NAMALWA (cell line): ENCODE results near the gene RNF213.

ENCODE experiments used
- DNase-seq: peaks from one replicate; pipeline ENCODE4 v3.0.0-alpha.2; 2015; ENCODE audit warnings: low spot score

RNF213 gene

DNA sequence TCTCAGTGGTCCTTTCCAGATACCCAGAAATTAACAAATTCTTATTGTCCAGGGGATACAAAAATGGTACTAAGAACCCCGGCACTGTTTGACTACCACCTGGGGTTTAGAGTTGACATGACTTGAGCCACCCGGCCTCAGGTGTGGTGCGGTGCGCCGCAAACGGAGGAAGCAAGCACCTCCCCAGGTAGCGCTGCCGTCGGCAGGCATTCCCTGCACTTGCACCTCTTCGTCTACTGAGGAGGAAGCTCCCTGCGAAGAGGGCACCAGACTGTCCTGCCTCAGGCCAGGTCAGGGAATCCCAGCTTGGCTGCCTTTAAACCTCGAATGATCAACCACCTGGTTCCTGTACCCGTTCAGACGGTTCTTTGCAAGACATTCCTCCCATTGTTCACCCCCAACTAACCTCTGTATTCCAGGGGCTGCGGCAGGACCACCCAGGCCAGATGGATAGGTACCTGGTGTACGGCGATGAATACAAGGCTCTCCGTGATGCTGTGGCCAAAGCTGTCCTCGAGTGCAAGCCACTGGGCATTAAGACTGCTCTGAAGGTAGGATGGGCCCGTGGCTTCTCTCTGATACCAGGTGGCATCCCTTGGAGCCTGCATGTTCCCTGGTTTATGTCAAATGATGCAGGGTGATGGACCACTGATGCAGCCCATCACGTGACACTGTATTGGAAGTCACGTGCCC, 113.5 kb downstream of the RNF213 start:
- DNase-seq, result no peak

DNA sequence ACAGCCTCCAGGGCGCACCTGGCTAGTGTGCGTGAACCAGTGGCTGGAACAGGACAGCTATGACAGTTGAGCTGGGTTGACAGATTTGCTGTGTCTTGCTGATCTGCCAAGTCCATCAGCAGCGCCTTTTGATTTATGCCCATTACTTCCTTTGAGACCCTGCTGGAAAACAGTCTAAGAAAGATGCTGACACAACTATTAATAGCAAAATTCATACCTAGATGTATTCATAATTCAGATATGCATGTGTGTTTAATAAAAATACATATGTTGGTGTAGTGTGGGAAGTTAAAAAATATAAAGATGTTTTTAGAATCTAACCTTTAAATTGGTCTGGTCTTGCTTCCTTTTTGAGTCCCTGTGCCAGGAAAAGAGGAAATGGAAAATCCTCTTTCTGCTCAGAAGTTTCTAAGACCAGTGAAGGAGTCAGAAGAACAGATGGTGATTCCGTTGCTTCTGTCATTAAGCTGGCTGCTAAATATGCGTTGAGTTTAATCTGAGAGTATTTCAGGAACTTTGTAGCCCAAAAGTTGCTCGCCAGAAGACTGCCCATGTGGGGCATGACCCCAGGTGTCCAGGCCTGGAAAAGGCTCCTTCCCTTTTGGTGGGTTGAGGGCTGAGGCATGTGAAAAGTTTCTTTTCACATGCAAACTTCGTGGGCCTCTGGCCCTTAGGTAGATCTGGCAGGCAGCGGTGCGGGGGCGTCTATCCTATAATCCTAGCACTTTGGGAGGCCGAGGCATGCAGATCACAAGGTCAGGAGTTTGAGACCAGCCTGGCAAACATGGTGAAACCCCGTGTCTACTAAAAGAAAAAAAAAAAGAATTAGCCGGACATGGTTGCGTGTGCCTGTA, 114.3 kb downstream of the RNF213 start:
- no peak for DNase-seq

DNA sequence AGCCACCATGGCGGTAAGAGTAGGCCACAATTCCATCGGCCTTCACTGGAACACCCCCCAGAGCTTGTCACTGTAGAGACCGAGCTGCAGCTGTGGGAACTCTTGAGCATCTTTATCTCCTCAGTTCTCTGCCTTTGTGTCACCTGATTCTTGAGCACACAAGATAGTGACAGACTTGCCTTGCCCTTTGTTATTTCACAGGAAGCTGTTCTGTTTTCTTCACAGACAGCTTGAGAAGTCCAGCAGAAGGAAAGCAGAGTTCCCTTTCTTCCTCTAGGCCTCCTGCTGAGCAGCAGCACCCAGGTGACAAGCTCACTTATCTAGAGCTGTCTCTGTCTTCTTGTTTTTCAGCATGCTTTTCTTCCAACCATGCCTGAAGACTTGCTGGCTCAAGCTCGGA, 115.9 kb downstream of the RNF213 start:
- DNase-seq, result no peak

DNA sequence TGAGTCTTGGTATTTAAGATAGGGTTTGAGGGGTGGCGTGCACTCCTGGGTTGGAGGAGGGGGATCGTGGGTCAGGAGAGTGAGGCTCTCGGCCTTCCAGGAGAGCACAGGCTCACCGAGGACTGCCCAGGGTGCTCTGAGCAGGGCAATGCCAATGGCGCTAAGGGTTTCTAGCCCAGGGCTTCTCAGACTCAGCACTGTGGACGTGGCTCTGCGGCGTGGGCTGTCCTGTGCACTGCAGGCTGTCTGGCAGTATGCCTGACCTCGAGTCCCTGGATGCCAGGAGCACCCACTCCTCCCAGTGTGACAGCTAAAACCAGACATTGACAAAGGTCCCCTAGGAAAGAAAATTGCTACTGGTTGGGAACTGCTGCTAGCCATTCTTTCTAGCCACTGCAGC, 117.1 kb downstream of the RNF213 start:
- DNase-seq, result no peak

DNA sequence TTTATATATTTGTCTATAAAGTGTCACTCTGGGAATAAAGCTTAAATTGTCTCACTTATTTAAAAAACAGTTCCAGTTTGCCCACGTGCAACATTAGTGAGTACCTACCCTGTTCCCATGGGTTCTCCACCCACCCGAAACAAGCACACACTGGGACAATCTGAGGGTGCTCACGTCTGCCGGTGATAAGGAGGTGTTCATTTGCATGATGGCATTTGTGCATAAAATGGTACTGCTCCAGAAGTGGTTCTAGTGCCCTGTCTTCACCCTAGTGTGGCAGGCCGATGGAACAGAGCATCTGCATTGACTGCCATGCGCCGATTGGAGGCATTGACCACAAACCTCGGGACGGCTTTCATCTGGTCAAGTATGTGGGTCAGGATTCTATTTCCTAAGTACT, 118.7 kb downstream of the RNF213 start:
- no peak for DNase-seq

DNA sequence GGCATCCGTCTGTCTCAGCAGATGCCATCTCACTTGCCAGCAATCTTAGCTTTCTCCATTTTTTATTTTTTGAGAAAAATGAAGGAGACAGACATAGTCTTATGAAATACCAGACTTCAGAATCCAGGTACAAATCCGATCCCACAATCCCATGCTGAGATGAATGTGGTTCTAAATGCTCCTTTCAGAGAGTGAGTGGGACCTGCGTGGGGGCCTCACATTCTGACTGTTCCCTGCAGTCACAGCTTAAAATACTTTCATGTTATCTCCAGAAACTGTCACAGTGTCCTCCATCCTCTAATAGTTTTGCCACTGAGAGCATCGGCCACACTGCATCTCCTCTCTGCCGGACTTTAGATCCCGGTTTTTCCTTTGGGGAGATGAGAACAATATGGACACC, 119.4 kb downstream of the RNF213 start:
- DNase-seq, result no peak

DNA sequence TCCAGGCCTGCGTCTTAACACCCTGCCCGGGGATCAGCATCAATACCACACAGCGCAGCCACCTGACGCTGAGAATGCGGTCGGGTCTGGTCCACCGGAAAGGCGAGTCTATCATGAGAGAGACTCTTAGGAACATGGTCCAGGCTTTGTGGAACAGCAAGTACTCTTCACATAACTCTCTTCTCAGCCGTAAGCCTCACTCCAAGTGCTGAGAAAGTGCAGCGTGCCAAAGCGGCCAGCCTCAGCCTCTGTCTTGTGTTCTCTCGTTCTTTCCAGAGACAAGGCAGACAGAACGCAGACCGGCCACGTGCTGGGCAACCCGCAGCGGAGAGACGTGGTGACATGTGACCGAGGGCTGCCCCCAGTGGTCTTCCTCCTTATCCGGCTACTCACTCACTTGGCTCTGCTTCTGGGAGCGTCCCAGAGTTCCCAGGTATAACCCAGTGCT, 119.9 kb downstream of the RNF213 start:
- no peak for DNase-seq

DNA sequence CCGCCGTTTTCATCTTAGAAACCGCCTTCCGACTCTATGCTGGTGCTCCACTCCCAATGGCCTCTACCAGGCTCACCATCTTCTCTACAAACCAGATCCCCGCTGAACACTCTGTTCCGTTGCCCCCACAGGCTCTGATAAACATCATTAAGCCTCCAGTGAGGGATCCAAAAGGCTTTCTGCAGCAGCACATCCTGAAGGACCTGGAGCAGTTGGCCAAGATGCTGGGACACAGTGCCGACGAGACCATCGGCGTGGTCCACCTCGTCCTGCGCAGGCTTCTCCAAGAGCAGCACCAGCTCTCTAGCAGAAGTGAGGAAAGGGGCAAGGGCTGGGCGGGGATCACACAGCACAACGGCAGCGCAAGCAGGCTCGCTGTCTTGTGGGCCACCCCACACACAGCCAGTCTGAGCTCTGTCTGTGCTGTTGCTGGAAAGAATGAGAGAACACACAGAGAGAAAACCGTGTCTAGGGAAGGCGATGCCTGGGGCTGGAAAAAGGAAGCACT, 120.8 kb downstream of the RNF213 start:
- no peak for DNase-seq

DNA sequence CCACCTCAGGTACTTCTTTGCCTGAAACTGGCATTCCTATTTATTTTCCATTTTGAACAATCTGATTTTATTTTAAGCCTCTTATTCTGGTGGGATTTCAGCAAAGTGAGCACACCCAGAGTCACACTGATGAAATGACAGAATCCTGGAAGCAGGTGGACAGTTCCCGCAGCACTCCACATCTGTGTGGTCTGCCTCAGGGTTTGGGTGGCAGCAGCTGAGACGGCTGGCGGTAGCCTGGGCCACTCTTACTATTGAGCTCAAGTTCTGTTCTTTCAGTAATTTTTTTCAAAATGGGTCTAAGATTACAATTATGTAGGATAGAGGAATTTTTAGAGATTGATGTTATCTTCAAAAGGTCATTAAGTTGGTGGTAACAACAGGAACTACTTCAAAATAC, 121.8 kb downstream of the RNF213 start:
- no peak for DNase-seq

DNA sequence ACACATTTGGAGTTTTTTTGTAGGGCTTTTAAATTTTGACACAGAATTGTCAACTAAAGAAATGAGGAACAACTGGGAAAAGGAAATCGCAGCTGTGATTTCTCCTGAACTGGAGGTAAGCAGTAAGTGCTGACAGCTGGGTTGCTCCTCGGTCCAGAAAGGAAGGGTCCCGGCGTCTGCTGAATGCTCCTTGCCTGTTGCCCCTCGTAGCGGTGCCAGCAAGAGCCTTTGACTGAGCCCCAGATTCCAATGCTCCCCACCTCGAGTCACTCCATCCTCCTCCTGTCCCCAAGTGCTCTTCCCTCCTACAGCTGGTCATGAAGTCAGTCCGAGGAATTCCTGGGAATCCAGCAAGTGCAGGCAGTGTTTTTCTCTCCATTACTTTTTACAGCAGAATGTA, 122.3 kb downstream of the RNF213 start:
- DNase-seq, result no peak

DNA sequence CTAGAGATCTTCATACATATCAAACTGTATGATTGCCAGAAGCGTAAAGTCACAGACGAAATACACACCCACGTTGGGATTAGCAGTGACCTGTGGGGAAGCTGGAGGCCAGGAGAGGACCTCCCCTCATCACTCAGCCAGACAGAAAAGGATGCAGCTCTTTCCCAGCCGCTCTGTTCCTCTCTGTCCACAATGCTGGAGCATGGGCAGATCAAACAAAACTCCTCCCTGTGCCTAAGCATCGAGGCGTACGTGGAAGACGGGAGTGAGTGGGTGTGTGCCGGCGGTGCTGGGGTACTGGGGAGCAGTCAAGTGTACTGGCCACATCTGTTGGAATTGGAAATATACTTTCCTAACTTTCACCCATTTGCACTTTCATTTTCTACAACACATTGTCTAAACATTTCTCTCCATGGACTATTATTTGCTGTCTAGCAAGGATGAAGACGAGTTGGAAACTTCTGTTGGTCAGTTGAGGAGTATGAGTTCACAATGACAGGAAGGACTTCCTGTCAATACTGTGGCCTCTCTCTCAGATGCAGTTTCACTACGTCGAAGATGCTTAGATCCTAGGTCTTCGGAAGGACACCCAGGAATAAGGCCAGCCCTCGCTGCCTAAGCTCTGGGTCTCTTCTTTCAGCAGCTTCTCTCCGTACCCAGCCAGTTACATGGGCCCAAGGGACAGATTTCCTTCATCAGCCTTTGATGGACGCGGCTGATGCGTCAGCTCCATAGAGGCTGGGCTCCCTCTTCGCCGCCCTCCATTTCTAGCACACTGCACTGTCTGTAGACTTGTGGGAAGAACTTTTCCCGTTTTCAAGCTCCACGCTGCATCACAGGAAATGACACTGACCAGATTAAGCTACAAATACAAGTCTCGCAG, 123.7 kb downstream of the RNF213 start:
- no peak for DNase-seq

DNA sequence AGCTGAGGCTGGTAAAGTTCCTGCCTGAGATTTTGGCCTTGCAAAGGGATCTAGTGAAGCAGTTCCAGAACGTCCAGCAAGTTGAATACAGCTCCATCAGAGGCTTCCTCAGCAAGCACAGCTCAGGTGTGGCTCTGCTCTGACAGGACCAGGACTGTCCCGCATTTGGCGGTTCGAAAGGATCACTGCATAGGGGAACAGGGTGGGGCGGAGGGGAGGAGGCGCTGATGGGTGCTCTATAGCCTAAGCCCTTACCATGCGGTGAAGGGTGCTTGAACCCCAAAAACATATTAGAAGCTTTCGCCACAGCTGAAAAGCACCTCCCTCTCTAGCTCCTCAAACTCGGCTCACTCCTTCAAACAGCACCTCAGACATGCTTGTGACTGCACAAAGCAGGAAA, 124.4 kb downstream of the RNF213 start:
- no peak for DNase-seq

DNA sequence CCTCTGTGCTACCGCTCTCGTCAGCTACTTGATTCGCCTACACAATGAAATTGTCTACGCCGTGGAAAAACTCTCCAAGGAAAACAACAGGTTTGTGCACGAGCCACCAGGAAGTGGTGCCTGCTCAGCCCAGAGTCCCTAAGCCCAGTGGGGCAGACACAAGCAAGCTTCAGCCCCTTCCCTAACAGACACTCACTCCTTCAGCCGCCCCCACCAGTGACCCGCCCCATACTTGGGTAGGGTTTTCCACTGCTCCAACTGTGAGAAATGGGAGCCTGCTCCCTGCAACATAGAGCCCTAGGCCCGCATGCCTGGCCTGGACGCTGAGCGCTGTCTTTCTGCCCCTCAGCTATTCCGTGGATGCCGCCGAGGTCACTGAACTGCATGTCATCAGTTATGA, 125.7 kb downstream of the RNF213 start:
- DNase-seq, result no peak

DNA sequence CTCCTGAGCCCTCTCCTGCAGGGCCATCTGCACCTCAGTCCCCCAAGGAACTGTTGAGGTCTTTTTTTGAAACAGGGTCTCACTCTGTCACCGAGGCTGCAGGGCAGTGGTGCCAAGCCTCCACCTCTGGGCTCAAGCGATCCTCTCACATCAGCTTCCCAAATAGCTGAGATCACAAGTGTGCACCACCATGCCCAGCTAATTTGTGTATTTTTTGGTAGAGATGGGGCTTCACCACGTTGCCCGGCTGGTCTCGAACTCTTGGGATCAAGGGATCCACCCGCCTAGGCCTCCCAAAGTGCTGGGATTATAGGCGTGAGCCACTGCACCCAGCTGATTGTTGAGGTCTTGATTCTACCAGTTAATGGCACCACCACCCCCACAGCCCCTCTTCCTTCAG, 126.4 kb downstream of the RNF213 start:
- no peak for DNase-seq

DNA sequence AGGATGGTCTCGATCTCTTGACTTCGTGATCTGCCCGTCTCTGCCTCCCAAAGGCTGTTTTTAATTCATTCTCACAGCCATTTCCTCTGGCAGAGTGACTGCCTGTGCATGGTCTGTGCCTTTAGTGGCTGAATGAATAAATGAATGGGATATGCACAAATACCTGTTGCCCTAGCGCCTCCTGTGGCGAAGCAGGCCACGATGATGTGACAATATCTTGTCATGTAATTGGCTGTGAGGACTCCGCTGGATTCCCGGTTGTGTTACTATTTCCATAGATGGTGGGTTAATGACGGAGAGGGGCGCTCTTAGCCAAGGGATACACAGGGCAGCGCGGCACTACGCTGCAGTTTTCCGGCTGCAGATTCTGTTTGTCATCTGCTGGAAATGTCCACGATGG, 127.5 kb downstream of the RNF213 start:
- no peak for DNase-seq

DNA sequence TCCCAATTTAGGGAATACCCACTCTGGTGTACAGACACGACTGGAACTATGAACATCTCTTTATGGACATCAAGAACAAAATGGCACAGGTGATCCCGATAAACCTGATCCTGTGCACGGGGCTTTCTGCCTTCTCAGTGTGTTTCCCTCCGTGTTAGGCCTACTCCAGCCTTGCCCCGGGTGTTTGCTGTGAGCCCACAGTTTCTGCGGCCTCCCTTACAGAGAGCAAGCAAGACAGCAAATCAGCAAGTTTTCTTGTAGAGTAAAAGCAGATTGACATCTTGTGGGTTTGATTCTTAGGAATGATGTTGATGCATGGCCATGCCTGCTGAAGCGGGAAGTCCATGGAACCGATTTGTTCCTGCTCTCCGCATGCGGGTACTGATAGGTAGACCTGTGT, 127.9 kb downstream of the RNF213 start:
- no peak for DNase-seq

DNA sequence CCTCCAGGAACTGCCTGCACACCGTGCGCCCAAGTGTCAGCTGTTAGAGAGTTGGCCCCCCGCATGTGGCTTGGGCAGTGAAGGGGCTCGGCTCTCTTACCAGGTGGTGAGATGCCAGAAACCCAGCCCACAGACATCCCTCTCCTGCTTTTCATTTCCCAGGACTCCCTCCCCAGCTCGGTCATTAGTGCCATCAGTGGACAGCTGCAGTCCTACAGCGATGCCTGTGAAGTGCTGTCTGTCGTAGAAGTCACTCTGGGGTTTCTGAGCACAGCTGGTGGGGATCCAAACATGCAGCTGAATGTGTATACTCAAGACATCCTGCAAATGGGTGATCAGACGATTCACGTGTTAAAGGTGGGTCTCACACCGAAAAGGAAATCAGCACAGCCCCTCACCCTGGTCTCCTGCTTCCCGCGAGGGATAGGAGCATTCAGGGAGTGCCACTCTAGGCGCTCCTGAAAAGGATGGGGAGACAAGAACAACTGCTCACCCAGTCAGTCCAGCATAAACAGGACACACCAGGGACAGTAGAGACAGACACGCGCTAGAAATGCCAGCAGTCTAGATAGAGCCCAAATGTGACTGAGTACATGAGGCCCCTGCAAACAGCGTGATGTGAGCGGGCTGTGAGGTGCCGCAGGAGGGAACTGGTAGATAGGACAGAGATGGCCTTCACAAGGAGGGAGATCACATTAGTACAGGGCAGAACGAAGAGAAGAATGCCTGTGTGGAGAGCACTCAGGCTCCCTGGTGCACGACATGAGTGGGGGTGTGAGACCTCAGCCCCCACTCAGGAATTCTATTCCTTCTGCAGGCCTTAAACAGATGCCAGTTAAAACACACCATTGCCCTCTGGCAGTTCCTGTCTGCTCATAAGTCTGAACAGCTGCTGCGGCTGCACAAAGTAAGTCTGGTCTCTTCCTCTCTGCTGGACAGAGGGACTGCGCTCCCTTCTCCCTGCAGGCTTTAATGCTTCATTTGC, 128.7 kb downstream of the RNF213 start:
- no peak for DNase-seq

DNA sequence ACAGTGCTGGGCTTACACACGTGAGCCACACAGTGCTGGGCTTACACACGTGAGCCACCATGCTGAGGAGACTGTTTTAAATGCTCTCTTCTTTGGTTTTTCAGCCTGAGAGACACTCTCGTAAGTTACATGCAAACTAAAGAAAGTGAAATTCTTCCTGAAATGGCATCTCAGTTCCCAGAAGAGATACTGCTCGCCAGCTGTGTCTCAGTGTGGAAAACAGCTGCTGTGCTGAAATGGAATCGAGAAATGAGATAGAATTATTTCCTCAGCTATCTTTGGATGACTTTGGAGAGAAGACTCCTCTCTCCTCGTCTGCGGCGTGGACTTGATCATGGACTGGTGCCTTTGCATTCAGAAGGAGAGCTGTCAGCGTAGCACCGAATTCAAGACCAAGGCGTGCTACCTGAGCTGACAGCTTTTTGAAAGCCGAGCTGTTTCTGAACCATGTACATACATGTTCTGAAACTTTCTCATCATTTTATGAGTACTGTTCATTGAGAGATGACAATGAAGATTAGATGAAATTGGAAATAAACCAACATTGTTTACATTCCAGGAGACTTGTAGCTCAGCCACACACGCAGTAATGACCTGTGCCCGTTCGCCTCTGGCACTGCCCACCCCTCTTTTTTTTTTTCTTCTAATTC, 132.7 kb downstream of the RNF213 start:
- DNase-seq, result no peak

DNA sequence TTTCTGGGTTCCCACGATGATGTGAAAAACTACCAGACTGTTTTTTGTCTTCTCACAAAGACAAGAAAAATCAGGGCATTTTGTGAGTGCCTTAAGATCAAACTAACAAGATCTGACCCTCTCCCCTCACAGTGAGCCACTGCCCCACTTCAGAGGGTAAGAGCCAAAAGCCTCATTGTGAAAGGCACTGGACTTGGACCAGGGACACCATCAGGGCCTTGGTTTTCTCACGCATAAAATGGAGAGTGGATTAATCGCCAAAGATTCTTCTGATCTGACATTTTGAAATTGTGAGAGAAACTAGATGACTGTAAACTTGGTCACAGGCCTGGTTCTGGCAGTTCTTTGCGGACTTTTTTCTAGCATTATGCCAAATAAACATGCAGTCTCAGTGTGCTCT, 133.3 kb downstream of the RNF213 start:
- no peak for DNase-seq

DNA sequence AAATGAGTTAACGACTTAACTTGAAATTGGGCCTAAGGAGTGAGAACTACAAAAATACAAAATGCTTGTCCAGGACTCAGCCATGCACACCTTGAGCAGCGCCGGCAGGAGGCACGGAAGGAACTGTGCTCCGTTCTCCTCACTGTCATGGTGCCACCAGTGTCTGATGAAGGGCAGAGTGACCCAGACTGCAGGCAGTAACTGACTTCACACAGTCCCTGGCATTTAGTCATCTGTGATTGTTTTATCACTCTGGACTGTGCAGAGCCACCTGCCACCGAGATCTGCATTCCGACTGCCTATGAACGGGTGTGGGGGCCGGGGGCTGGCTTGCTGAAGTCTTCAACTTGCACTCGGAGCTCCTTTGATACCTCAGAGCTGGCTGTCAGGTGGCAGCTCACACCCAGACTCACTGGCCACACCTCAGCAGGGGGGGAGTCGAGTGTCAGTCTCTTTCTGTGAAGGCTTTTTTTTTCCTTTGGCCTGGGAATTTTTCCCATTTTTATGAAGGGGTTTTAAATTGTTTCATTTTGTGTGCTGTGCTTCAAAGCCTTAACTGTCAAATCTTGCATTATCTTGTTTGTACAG, 134.1 kb downstream of the RNF213 start:
- no peak for DNase-seq
